ENCODE results near the gene ABCG5.

ABCG5 gene

GRCh38 chr2:43841949-43842865 is 3.6 kb upstream of the ABCG5 start:
- DNase-seq (ENCODE audit: low read depth in 2 of 2), result no peak

- no peak for DNase-seq (ENCODE audit: low read depth in 2 of 2)
Observed at GRCh38 chr2:43840965-43841364, 2.3 kb upstream of the ABCG5 start.

- no peak for DNase-seq (ENCODE audit: low read depth in 2 of 2)
Observed at GRCh38 chr2:43839776-43840564, 1.3 kb upstream of the ABCG5 start.

GRCh38 chr2:43837831-43838559 is 644 bp downstream of the ABCG5 start:
- DNase-seq (ENCODE audit: low read depth in 2 of 2), result no peak

- DNase-seq (ENCODE audit: low read depth in 2 of 2), result no peak
Observed at GRCh38 chr2:43837033-43837432, 1.6 kb downstream of the ABCG5 start.

- no peak for DNase-seq (ENCODE audit: low read depth in 2 of 2)
Observed at GRCh38 chr2:43832457-43832856, 6.2 kb downstream of the ABCG5 start.

GRCh38 chr2:43831543-43832294 is 6.9 kb downstream of the ABCG5 start:
- DNase-seq (ENCODE audit: low read depth in 2 of 2), result no peak

GRCh38 chr2:43826305-43827250 is 12.1 kb downstream of the ABCG5 start:
- no peak for DNase-seq (ENCODE audit: low read depth in 2 of 2)

GRCh38 chr2:43825841-43826240 is 12.8 kb downstream of the ABCG5 start:
- no peak for DNase-seq (ENCODE audit: low read depth in 2 of 2)

GRCh38 chr2:43824951-43825493 is 13.6 kb downstream of the ABCG5 start:
- DNase-seq (ENCODE audit: low read depth in 2 of 2), result no peak

GRCh38 chr2:43824512-43824911 is 14.1 kb downstream of the ABCG5 start:
- DNase-seq (ENCODE audit: low read depth in 2 of 2), result no peak

GRCh38 chr2:43823751-43824150 is 14.9 kb downstream of the ABCG5 start:
- DNase-seq (ENCODE audit: low read depth in 2 of 2), result no peak

- DNase-seq (ENCODE audit: low read depth in 2 of 2), result no peak
Observed at GRCh38 chr2:43822839-43823238, 15.8 kb downstream of the ABCG5 start.

- DNase-seq (ENCODE audit: low read depth in 2 of 2), result no peak
Observed at GRCh38 chr2:43819491-43820163, 19.0 kb downstream of the ABCG5 start.

- no peak for DNase-seq (ENCODE audit: low read depth in 2 of 2)
Observed at GRCh38 chr2:43818761-43819160, 19.9 kb downstream of the ABCG5 start.

GRCh38 chr2:43814711-43815110 is 23.9 kb downstream of the ABCG5 start:
- no peak for DNase-seq (ENCODE audit: low read depth in 2 of 2)

GRCh38 chr2:43812947-43813346 is 25.7 kb downstream of the ABCG5 start:
- no peak for DNase-seq (ENCODE audit: low read depth in 2 of 2)

GRCh38 chr2:43812006-43812405 is 26.6 kb downstream of the ABCG5 start:
- no peak for DNase-seq (ENCODE audit: low read depth in 2 of 2)

- no peak for DNase-seq (ENCODE audit: low read depth in 2 of 2)
Observed at GRCh38 chr2:43810888-43811287, 27.8 kb downstream of the ABCG5 start.

Data from stimulated activated CD8-positive, alpha-beta memory T cell treated with anti-CD3 and anti-CD28 coated beads, Interleukin-15, amount 100 ng/mL, for 4 hours (primary cell).